ENCODE results near the gene RAB11FIP4. TPM values are rescaled to one million over a fixed set of nuclear protein-coding genes. Genes with fewer than 3 reads are reported as not detected.
A peak's percentile ranks its signal among the peaks of the same experiment; 100 is the strongest.

Gene RAB11FIP4
- total and polyA plus RNA-seq, 2 of the 13 experiments (the other 11 are each of a cell fraction or from before 2014, with no cell fraction given) = 28.0 to 89.3 TPM

- TF ChIP-seq AHDC1 (CRISPR knock-in tag; IDR thresholded peaks at IDR 0.05; ENCODE audit: borderline replicate concordance) = no peak
These were observed 149.3 kb downstream of the RAB11FIP4 start (continued) for GRCh38 chr17:31540602-31541307.

DNA sequence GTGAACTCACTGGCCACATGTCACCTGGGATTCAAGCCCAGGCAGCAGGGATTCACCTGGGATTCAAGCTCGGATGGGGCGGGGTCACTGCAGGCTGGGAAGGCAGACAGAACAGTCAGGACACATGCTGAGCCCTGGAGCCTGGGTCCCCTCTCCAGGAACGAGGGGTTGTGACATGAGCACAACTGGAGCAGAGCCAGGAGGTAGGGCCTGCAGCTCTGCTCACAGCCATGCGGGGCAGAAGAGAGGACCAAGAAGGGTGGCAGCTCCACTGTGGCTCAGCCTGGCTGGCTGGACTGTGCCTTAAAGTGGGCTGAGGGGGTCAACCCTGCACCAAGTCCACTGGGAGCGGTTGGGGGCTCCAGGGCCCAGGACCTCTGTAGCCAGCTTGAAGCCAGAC is 150.1 kb downstream of the RAB11FIP4 start:
- BruUV-seq (replicated peaks) = no TSS peak
- H4K20me1 ChIP-seq (ENCODE audit: insufficient read depth, low read length) = no peaks in the 10 kb centered on the region
- WGBS (ENCODE audit: low lambda C conversion rate) = 0% methylated on average over 3 of the region's 5 CpGs
- no peaks in the 10 kb centered on the region for H3K27me3 ChIP-seq (ENCODE audit: control insufficient read depth in 1 of 2, insufficient read depth in 2 of 2, low read length in 2 of 2)
- FAIRE-seq = peak; percentile 52
- no peak overlapping the region for H3K9ac ChIP-seq (ENCODE audit: insufficient read depth, low read depth, low read length)
- no peak overlapping the region for H3K27ac ChIP-seq (ENCODE audit: extremely low read length, insufficient read depth, low read length)
- H3K4me2 ChIP-seq (ENCODE audit: low read depth, low read length) = peak overlapping the region; percentile 28
- no peaks in the 10 kb centered on the region for H3K9me3 ChIP-seq (ENCODE audit: low read length)
- CTCF ChIA-PET (ENCODE audit: low intra/inter-chr PET ratio, low total read pairs) = interaction anchor here (1.2 kb wide), 1 partner anchor 301 kb away, joined by 3 read pairs; no protein-coding TSS in a partner anchor
- no peak overlapping the region; a peak in 1 of 6 replicates for H3K4me3 ChIP-seq (replicated peaks in 1 of 3; ENCODE audit: insufficient read depth in 1 of 3, low read depth in 2 of 3, low read length in 3 of 3)
- no peaks in the 10 kb centered on the region for H3K36me3 ChIP-seq (replicated peaks in 1 of 2; ENCODE audit: control insufficient read depth in 1 of 2, insufficient read depth in 2 of 2, low read length in 2 of 2)
- no peak overlapping the region for H2AFZ ChIP-seq (ENCODE audit: low read length)
- POLR2A ChIA-PET = interaction anchor here (1.4 kb wide), 1 partner anchor 9 kb away, joined by 5 read pairs; no protein-coding TSS in a partner anchor
- peak; percentile 56 for DNase-seq (ENCODE audit: low spot score)
- in situ Hi-C loops (cut with HindIII; ENCODE audit: extremely low pct_ligation_motif_present, low pct_unique_long_range_greater_than_20kb) = no loop called here
- intact Hi-C loops (cut with micrococcal nuclease; ENCODE audit: unreplicated experiment) = no loop called here
- peaks cover 39% of the 10 kb centered on the region for H3K4me1 ChIP-seq (ENCODE audit: insufficient read depth, low read length)
- no peaks in the 10 kb centered on the region for H3K79me2 ChIP-seq (ENCODE audit: insufficient read depth, low read length)
- peak; percentile 83 for ATAC-seq
- TF ChIP-seq HMGXB4 (CRISPR knock-in tag; IDR thresholded peaks at IDR 0.05; ENCODE audit: borderline replicate concordance in 1 of 2, low read depth in 1 of 2) (0 out of 4 replicates have a peak, but pooled peaks of 1 of the 2 experiments have one; percentile 40), ZFP91 (CRISPR knock-in tag; IDR thresholded peaks at IDR 0.05; ENCODE audit: borderline replicate concordance) (0 out of 2 replicates have a peak, but pooled peaks have one; percentile 32), CEBPB (IDR thresholded peaks at IDR 0.05; ENCODE audit: borderline replicate concordance, low read depth, low read length) (peak; percentile 39; the same call in 1 of the 2 replicates), RXRA (CRISPR knock-in tag; IDR thresholded peaks at IDR 0.05) (0 out of 2 replicates have a peak, but pooled peaks have one; percentile 21), SMC3 (IDR thresholded peaks at IDR 0.05; ENCODE audit: low read length) (0 out of 2 replicates have a peak, but pooled peaks have one; percentile 1), GATAD2A (CRISPR knock-in tag; IDR thresholded peaks at IDR 0.05) (0 out of 2 replicates have a peak, but pooled peaks have one; percentile 18)
- TF ChIP-seq, protein P1, sequence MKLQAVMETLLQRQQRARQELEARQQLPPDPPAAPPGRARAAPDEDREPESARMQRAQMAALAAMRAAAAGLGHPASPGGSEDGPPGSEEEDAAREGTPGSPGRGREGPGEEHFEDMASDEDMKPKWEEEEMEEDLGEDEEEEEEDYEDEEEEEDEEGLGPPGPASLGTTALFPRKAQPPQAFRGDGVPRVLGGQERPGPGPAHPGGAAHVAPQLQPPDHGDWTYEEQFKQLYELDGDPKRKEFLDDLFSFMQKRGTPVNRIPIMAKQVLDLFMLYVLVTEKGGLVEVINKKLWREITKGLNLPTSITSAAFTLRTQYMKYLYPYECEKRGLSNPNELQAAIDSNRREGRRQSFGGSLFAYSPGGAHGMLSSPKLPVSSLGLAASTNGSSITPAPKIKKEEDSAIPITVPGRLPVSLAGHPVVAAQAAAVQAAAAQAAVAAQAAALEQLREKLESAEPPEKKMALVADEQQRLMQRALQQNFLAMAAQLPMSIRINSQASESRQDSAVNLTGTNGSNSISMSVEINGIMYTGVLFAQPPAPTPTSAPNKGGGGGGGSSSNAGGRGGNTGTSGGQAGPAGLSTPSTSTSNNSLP (IDR thresholded peaks at IDR 0.05; ENCODE audit: low read depth, low read length) = no peak

All from HepG2 (cell line).